HL-60 (cell line): ENCODE results near the gene ZSCAN5A.

Experiments used
- CTCF ChIP-seq: IDR thresholded peaks from one replicate; pipeline ENCODE4 v1.5.1; 2011; ENCODE audit warnings: low read length, control low read depth, inconsistent platforms; ENCODE audit not compliant: insufficient read depth
- POLR2AphosphoS5 ChIP-seq: IDR thresholded peaks from 2 replicates; pipeline ENCODE4 v1.6.1; 2012; ENCODE audit warnings: low read depth
- REST ChIP-seq: IDR thresholded peaks from 2 replicates; pipeline ENCODE4 v1.6.1; 2012; ENCODE audit warnings: low read depth; ENCODE audit not compliant: insufficient replicate concordance

- TF ChIP-seq CTCF: no peak
- no peak for TF ChIP-seq POLR2AphosphoS5
- no peak for TF ChIP-seq REST
Observed at GRCh38 chr19:56223481-56223880, 91.2 kb downstream of the ZSCAN5A start.
